Measurements from ENCODE around the gene IL1RAPL2. TPM values are rescaled to one million over a fixed set of nuclear protein-coding genes. Genes with fewer than 3 reads are reported as not detected.

IL1RAPL2 gene
- total and polyA plus RNA-seq, 2 donors (not counting 1 experiment from before 2014, with no cell fraction given): not detected

GRCh38 chrX:105265093-105265492 lies 699.1 kb downstream of the IL1RAPL2 start:
- Mint-ChIP-seq H3K4me3 (no peak overlapping the region), H3K4me1 (no peaks in the 10 kb centered on the region), H3K9me3 (ENCODE audit: insufficient read depth) (no peaks in the 10 kb centered on the region), H3K27ac (no peak overlapping the region), H3K27me3 (no peaks in the 10 kb centered on the region)
- H3K4me1 ChIP-seq (ENCODE audit: control insufficient read depth in 2 of 2, insufficient read depth in 2 of 2, low read length in 2 of 2): no peaks in the 10 kb centered on the region
- WGBS (ENCODE audit: insufficient coverage): no CpG with 5 or more reads among the region's 3 CpGs
- no peak overlapping the region for H3K27ac ChIP-seq (ENCODE audit: low read length in 2 of 2)
- peaks cover 0 to 3% (median 0%) of the 10 kb centered on the region in 3 donors for H3K9me3 ChIP-seq (ENCODE audit: control extremely low read depth in 1 of 3, control insufficient read depth in 2 of 3, insufficient read depth in 1 of 3, low read length in 2 of 3)
- ATAC-seq (ENCODE audit: low read depth): no peak
- TF ChIP-seq EZH2 (IDR thresholded peaks at IDR 0.05; ENCODE audit: borderline replicate concordance, insufficient read depth, low read depth, low read length, poor library complexity, severe bottlenecking) (no peak), CTCF (IDR thresholded peaks at IDR 0.05) (no peak)
- no peaks in the 10 kb centered on the region for H3K79me2 ChIP-seq (ENCODE audit: control insufficient read depth, insufficient read depth, low read length)
- H3K4me2 ChIP-seq (replicated peaks; ENCODE audit: low read depth, low read length, poor library complexity, severe bottlenecking): no peak overlapping the region
- H3K9ac ChIP-seq (ENCODE audit: low read length): no peak overlapping the region
- H2AFZ ChIP-seq (ENCODE audit: insufficient read depth, low read depth, low read length, poor library complexity, severe bottlenecking): no peak overlapping the region
- no peaks in the 10 kb centered on the region for H3K36me3 ChIP-seq (replicated peaks in 1 of 2; ENCODE audit: control extremely low read depth in 1 of 2, control insufficient read depth in 1 of 2, extremely low read depth in 1 of 2, insufficient read depth in 2 of 2, low read length in 1 of 2)
- H4K20me1 ChIP-seq (ENCODE audit: control insufficient read depth, insufficient read depth, low read length, poor library complexity, severe bottlenecking): no peaks in the 10 kb centered on the region
- POLR2A ChIA-PET: no interaction called here
- DNase-seq: no peak
- no peaks in the 10 kb centered on the region for H3K27me3 ChIP-seq (replicated peaks in 1 of 4; ENCODE audit: control extremely low read depth in 1 of 4, control insufficient read depth in 3 of 4, insufficient read depth in 4 of 4, low read length in 3 of 4)
- CTCF ChIA-PET: no interaction called here
- no peak overlapping the region for H3K4me3 ChIP-seq (ENCODE audit: control extremely low read depth in 1 of 5, extremely low read depth in 1 of 5, insufficient read depth in 1 of 5, low read depth in 2 of 5, low read length in 4 of 5)
- intact Hi-C loops (cut with micrococcal nuclease): no loop called here

- Histone ChIP-seq H3K4me1 (ENCODE audit: control insufficient read depth in 2 of 2, insufficient read depth in 2 of 2, low read length in 2 of 2) (no peaks in the 10 kb centered on the region), H3K27ac (ENCODE audit: low read length in 2 of 2) (no peak overlapping the region), H3K9me3 (ENCODE audit: control extremely low read depth in 1 of 3, control insufficient read depth in 2 of 3, insufficient read depth in 1 of 3, low read length in 2 of 3) (no peaks in the 10 kb centered on the region), H3K9ac (ENCODE audit: low read length) (no peak overlapping the region), H4K20me1 (ENCODE audit: control insufficient read depth, insufficient read depth, low read length, poor library complexity, severe bottlenecking) (no peaks in the 10 kb centered on the region), H3K4me3 (ENCODE audit: control extremely low read depth in 1 of 5, extremely low read depth in 1 of 5, insufficient read depth in 1 of 5, low read depth in 2 of 5, low read length in 4 of 5) (no peak overlapping the region), H3K4me2 (replicated peaks; ENCODE audit: low read depth, low read length, poor library complexity, severe bottlenecking) (no peak overlapping the region), H3K27me3 (replicated peaks in 1 of 4; ENCODE audit: control extremely low read depth in 1 of 4, control insufficient read depth in 3 of 4, insufficient read depth in 4 of 4, low read length in 3 of 4) (no peaks in the 10 kb centered on the region), H2AFZ (ENCODE audit: insufficient read depth, low read depth, low read length, poor library complexity, severe bottlenecking) (no peak overlapping the region), H3K36me3 (replicated peaks in 1 of 2; ENCODE audit: control extremely low read depth in 1 of 2, control insufficient read depth in 1 of 2, extremely low read depth in 1 of 2, insufficient read depth in 2 of 2, low read length in 1 of 2) (no peaks in the 10 kb centered on the region), H3K79me2 (ENCODE audit: control insufficient read depth, insufficient read depth, low read length) (no peaks in the 10 kb centered on the region)
- no peak for ATAC-seq (ENCODE audit: low read depth)
- ChIA-PET POLR2A (no interaction called here), CTCF (no interaction called here)
- no peak for TF ChIP-seq CTCF (IDR thresholded peaks at IDR 0.05)
- no peak for TF ChIP-seq EZH2 (IDR thresholded peaks at IDR 0.05; ENCODE audit: borderline replicate concordance, insufficient read depth, low read depth, low read length, poor library complexity, severe bottlenecking)
- Mint-ChIP-seq H3K27me3 (no peaks in the 10 kb centered on the region), H3K4me3 (no peak overlapping the region), H3K9me3 (ENCODE audit: insufficient read depth) (no peaks in the 10 kb centered on the region), H3K4me1 (no peaks in the 10 kb centered on the region), H3K27ac (no peak overlapping the region)
- intact Hi-C loops (cut with micrococcal nuclease): no loop called here
- WGBS (ENCODE audit: insufficient coverage): no CpG with 5 or more reads among the region's 1 CpG
- no peak for DNase-seq
Observed at GRCh38 chrX:105266456-105266855, 700.5 kb downstream of the IL1RAPL2 start.

All from B cell (primary cell).